Measurements from ENCODE around the gene MARCHF3. TPM values are rescaled to one million over a fixed set of nuclear protein-coding genes. Genes with fewer than 3 reads are reported as not detected.
A peak's percentile ranks its signal among the peaks of the same experiment; 100 is the strongest.

Gene MARCHF3
- total and polyA plus RNA-seq, 2 donors (not counting 3 experiments of a cell fraction or from before 2014, with no cell fraction given) = 31.9 to 35.0 TPM

DNA sequence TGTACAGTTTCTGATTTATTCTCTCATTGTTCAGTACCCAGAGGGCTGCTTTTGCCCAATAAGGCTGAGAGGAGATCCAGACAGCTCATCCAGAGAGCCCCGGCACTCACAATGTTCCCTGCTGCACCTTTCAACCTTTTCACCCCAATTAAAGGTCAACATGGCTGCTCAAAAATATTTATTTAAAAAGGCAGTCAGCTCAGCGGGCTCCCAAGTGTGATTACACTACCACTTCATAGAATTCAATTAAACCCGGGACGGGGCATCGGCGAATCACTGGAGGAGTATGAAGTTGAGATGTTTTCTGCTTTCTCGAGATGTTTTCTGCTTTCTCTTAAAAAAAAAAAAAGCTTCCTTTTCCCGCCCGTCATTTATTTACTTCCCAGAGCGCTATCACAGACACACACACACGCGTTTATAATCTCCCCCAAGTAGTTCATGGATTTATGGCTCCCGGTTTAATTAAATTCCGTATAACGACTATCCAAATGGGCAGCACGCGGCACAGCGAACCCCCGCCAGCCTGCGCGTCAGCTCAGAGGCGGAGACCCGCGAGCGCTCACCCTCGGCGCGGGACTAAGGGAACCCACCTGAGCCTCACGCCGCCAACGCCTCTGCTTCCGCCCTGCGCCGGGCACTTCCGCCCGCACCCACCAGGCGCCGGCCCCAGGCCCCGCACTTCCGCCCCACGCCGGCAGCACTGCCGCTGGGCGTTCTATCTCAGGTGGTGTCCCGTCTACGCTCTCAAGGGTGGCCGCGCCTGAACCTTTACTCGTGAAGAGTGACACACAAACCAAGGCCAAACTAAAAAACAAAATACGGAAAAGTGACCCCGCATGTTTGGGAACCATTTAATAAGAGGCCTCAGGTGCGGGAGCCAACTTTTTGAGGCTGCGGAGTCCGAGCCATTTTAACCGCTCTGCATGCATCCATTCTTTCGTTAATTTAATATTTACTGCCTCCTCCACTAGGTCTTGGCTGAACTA, 42.8 kb upstream of the MARCHF3 start, which contains the start of gene C5orf63:
TSS of gene C5orf63 (minus strand) at position 642 of the 986 bp plus-strand sequence. CDS start 14,507 bp downstream, outside the sequence.
- dilution Hi-C loops (cut with MboI; ENCODE audit: extremely low pct_ligation_motif_present, low sequenced_read_pairs) = no loop called here
- TF ChIP-seq FOS (IDR thresholded peaks at IDR 0.05; ENCODE audit: borderline replicate concordance, insufficient read depth, low read length) (no peak), MYC (IDR thresholded peaks at IDR 0.05; ENCODE audit: low read depth, low read length) (no peak), GATA2 (IDR thresholded peaks at IDR 0.05; ENCODE audit: insufficient read depth, insufficient read length, low read depth, low read length) (no peak), CTCF (IDR thresholded peaks at IDR 0.05; ENCODE audit: extremely low read depth in 1 of 2, insufficient read depth in 1 of 2, low read depth in 1 of 2, low read length in 2 of 2) (no peak), POLR2AphosphoS5 (IDR thresholded peaks at IDR 0.05; ENCODE audit: insufficient read depth, low read depth, low read length) (no peak), EZH2 (IDR thresholded peaks at IDR 0.05; ENCODE audit: borderline replicate concordance, low read depth, low read length, severe bottlenecking) (no peak), POLR2A (IDR thresholded peaks at IDR 0.05; ENCODE audit: low read depth, low read length) (peak; percentile 41)
- Histone ChIP-seq H3K4me2 (ENCODE audit: insufficient read depth, low read length) (peak within 1 kb of the TSS; percentile 90), H2AFZ (ENCODE audit: low read depth, low read length) (peak within 1 kb of the TSS; percentile 72), H3K27ac (ENCODE audit: insufficient read depth, low read depth, low read length) (peak within 1 kb of the TSS; percentile 72), H4K20me1 (replicated peaks; ENCODE audit: control insufficient read depth, extremely low read depth, insufficient read depth, low read length) (no peaks in the 10 kb centered on the region), H3K4me3 (replicated peaks in 1 of 3; ENCODE audit: insufficient read depth in 1 of 3, low read depth in 1 of 3, low read length in 3 of 3) (peak within 1 kb of the TSS; percentile 32 to 69 (median 56)), H3K79me2 (ENCODE audit: control insufficient read depth, insufficient read depth, low read length) (no peaks in the 10 kb centered on the region), H3K36me3 (ENCODE audit: control insufficient read depth in 2 of 2, extremely low read depth in 1 of 2, insufficient read depth in 2 of 2, low read length in 2 of 2) (no peaks in the 10 kb centered on the region), H3K4me1 (ENCODE audit: control insufficient read depth, extremely low read depth, insufficient read depth, low read length) (peaks cover 61% of the 10 kb centered on the region), H3K9me1 (replicated peaks; ENCODE audit: control insufficient read depth, extremely low read depth, insufficient read depth, low read length) (no peaks in the 10 kb centered on the region), H3K27me3 (ENCODE audit: control insufficient read depth in 2 of 2, insufficient read depth in 2 of 2, low read length in 2 of 2) (no peaks in the 10 kb centered on the region), H3K9ac (replicated peaks; ENCODE audit: extremely low read depth, insufficient read depth, low read length) (peak within 1 kb of the TSS; percentile 71), H3K9me3 (replicated peaks; ENCODE audit: control insufficient read depth, insufficient read depth, low read length) (no peaks in the 10 kb centered on the region)
- DNase-seq (ENCODE audit: low read depth, low spot score) (peak; percentile 45), FAIRE-seq (no peak)
- ChIA-PET POLR2A (no interaction called here), CTCF (interaction anchor here (0.6 to 1.0 kb wide), 3 partner anchors 42 to 276 kb away, joined by 3 read pairs; partner anchors contain the start of gene MARCHF3)
- TSS peak; percentile 65 for BruUV-seq (replicated peaks)
- intact Hi-C loops (cut with micrococcal nuclease) = loop anchor here (5.0 kb wide), 1 partner anchor 134 kb away; no protein-coding TSS in a partner anchor

Data from endothelial cell of umbilical vein (primary cell).